Breast epithelium (tissue), 3 donors: ENCODE results near the gene KIT.

Experiments used
- CTCF ChIP-seq, 3 donors: fragments of 450-650 bp; IDR thresholded peaks; one replicate each; pipeline ENCODE4 v1.5.1; 2016 to 2017; ENCODE audit warnings: antibody characterized with exemption in 3 of 3, mild to moderate bottlenecking in 3 of 3, moderate library complexity in 3 of 3
- POLR2A ChIP-seq: fragments of 450-650 bp; IDR thresholded peaks from one replicate; pipeline ENCODE4 v1.6.1; 2016; ENCODE audit warnings: antibody characterized with exemption, mild to moderate bottlenecking, moderate library complexity
- POLR2AphosphoS5 ChIP-seq, 3 donors: sonication (generic); formaldehyde crosslinking; IDR thresholded peaks; one replicate each; pipeline ENCODE4 v1.6.1; 2017; ENCODE audit warnings: antibody characterized with exemption in 3 of 3

- TF ChIP-seq CTCF (IDR thresholded peaks at IDR 0.05) (no peak), POLR2A (no peak), POLR2AphosphoS5 (IDR thresholded peaks at IDR 0.05) (no peak)
Observed at GRCh38 chr4:54677853-54678650, 20.3 kb downstream of the KIT start.
